ENCODE measurements around the gene CPED1. TPM values are rescaled to one million over a fixed set of nuclear protein-coding genes. Genes with fewer than 3 reads are reported as not detected.

Gene CPED1
- total RNA-seq, 4 donors from 2014 or later = 15.0 to 32.1 (median 21.8) TPM

- H3K9me3 ChIP-seq = no peaks in the 10 kb centered on the region
- WGBS, 2 donors = 77 to 84% methylated on average over 1 of the region's 1 CpG
- TF ChIP-seq EP300 (IDR thresholded peaks at IDR 0.05) (no peak), POLR2A (IDR thresholded peaks at IDR 0.05) (no peak)
- no peak for DNase-seq (ENCODE audit: low spot score in 2 of 2)
- no peak overlapping the region for H3K4me3 ChIP-seq
- no peaks in the 10 kb centered on the region for H3K36me3 ChIP-seq
- no peaks in the 10 kb centered on the region for H3K27me3 ChIP-seq
- peaks cover 0 to 43% (median 2%) of the 10 kb centered on the region in 4 donors for H3K4me1 ChIP-seq
- no peak overlapping the region for H3K27ac ChIP-seq
These were observed 22.9 kb downstream of the CPED1 start for GRCh38 chr7:121011401-121011800.

DNA sequence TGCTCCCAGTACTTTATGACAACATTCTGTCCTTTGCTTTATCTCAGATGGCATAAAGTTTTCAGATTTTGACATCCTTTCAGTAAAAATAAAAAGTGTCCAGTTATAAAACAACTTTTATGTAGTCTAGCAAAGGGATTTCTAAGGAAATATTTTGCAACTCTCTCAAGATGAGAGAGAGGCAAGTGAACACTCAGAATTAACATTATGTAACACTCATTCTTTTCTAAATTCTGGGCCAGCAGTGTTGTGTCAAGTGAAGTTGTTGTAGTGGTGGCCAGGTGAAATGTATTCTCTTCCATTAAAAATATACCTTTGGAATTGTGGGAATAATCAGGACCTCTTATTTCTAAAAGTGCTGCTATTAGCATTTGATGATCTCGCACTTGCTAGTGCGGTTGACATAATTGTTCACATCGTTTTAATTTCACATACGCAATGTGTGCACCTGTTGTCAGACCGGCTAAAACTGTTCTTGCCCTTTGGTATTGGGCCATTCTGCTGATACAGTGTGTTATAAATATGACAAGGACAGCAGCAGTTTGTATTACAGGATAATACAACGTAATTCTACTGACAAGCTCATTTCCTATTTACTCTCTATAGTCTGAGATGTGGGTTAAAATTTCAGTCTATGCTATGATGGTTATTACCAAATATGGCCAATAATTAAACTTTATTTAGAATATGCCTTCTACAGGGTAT, 23.8 kb downstream of the CPED1 start:
- no peaks in the 10 kb centered on the region for H3K27me3 ChIP-seq
- H3K36me3 ChIP-seq = no peaks in the 10 kb centered on the region
- no peak for DNase-seq (ENCODE audit: low spot score in 2 of 2)
- no peak overlapping the region for H3K4me3 ChIP-seq
- no peak for TF ChIP-seq EP300 (IDR thresholded peaks at IDR 0.05)
- no peak for TF ChIP-seq CTCF (IDR thresholded peaks at IDR 0.05)
- no peak for TF ChIP-seq POLR2A (IDR thresholded peaks at IDR 0.05)
- no peak overlapping the region for H3K27ac ChIP-seq
- H3K9me3 ChIP-seq = no peaks in the 10 kb centered on the region
- H3K4me1 ChIP-seq = peaks cover 0 to 43% (median 0%) of the 10 kb centered on the region in 4 donors
- 91 to 93% methylated on average over 6 of the region's 6 CpGs for WGBS, 2 donors

DNA sequence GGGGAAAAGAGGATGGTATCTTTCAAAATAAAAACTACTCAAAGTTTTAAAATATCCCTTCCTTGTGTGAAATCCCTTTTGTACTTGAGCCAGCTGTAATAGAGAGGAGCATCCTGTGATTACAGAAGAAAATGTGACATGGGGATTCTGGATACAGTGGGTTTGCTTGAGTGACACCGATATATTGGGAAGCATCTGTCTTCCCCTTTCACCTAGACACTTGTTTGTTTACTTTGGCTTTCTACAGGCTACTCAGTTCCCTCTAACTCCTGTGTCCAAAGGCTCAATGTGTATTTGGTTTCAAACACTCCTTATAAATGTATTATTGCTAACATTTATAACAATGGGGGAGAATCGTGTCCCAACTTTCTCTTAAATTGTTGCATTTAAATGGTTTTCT, 24.4 kb downstream of the CPED1 start:
- no peak for DNase-seq (ENCODE audit: low spot score in 2 of 2)
- no peaks in the 10 kb centered on the region for H3K27me3 ChIP-seq
- H3K36me3 ChIP-seq = no peaks in the 10 kb centered on the region
- peaks cover 0 to 46% (median 0%) of the 10 kb centered on the region in 4 donors for H3K4me1 ChIP-seq
- WGBS, 2 donors = 54 to 57% methylated on average over 2 of the region's 2 CpGs
- H3K9me3 ChIP-seq = no peaks in the 10 kb centered on the region
- no peak overlapping the region for H3K4me3 ChIP-seq
- TF ChIP-seq EP300 (IDR thresholded peaks at IDR 0.05) (no peak), CTCF (IDR thresholded peaks at IDR 0.05) (no peak), POLR2A (IDR thresholded peaks at IDR 0.05) (no peak)
- no peak overlapping the region for H3K27ac ChIP-seq

- Histone ChIP-seq H3K36me3 (no peaks in the 10 kb centered on the region), H3K9me3 (no peaks in the 10 kb centered on the region), H3K27me3 (no peaks in the 10 kb centered on the region), H3K4me3 (no peak overlapping the region), H3K27ac (peak overlapping the region in 1 of 4 donors; percentile 37), H3K4me1 (peaks cover 0 to 70% (median 3%) of the 10 kb centered on the region in 4 donors)
- TF ChIP-seq POLR2A (IDR thresholded peaks at IDR 0.05) (no peak), EP300 (IDR thresholded peaks at IDR 0.05) (no peak), CTCF (IDR thresholded peaks at IDR 0.05) (no peak)
- 67 to 69% methylated on average over 4 of the region's 4 CpGs for WGBS, 2 donors
- DNase-seq (ENCODE audit: low spot score in 2 of 2) = no peak
These were observed 27.0 kb downstream of the CPED1 start for GRCh38 chr7:121015560-121015959.

DNA sequence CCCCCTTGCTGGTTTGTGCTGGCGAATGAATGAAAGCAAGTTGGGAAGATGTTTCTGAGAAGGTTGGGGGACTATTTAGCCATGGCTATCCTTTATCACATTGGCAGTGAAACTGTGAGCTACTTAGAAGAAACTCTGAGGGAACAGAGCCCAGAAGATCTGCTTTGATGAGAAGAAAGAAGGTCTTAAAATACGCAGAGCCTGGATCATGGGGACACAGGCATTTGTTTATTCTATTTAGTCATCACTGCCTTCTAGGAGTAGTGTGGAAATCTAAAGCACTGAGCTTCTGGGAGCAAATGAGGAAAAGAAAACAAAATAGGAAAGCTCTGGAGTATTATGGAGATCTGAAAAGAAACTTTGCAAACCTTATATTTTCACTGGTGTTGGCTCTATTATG, 28.5 kb downstream of the CPED1 start:
- Histone ChIP-seq H3K27me3 (no peaks in the 10 kb centered on the region), H3K9me3 (no peaks in the 10 kb centered on the region), H3K4me1 (peaks cover 0 to 72% (median 3%) of the 10 kb centered on the region in 4 donors), H3K36me3 (no peaks in the 10 kb centered on the region), H3K4me3 (no peak overlapping the region), H3K27ac (peak overlapping the region in 3 of 4 donors; percentile 4 to 58 (median 56))
- no peak for DNase-seq (ENCODE audit: low spot score in 2 of 2)
- WGBS, 2 donors = 70 to 72% methylated on average over 2 of the region's 2 CpGs
- TF ChIP-seq EP300 (IDR thresholded peaks at IDR 0.05) (peak in 1 of 2 donors; percentile 66), CTCF (IDR thresholded peaks at IDR 0.05) (no peak), POLR2A (IDR thresholded peaks at IDR 0.05) (no peak)

All from tibial nerve (tissue), 4 donors.